Heart right ventricle (tissue), 16 donors: ENCODE data around the gene TTC34. TPM values are rescaled to one million over a fixed set of nuclear protein-coding genes. Genes with fewer than 3 reads are reported as not detected.

ENCODE experiments used
- ATAC-seq, 8 donors: fragments of 200-7000 bp; cut with Tn5 transposase; one replicate each; pipeline ENCODE4 v1.9.1; 2020; ENCODE audit warnings: mild to moderate bottlenecking in 8 of 8, moderate library complexity in 8 of 8, moderate number of reproducible peaks in 1 of 8
- DNase-seq, 2 donors: peaks; one replicate each; pipeline ENCODE4 v3.0.0-alpha.2; 2020
- H3K27ac ChIP-seq, 10 donors: fragments of 200-600 bp; sonication (generic) in 2 of 10; one replicate each; pipeline versions ENCODE4 v1.5.0 to v1.8.0; 2020 to 2022; ENCODE audit warnings: mild to moderate bottlenecking in 3 of 10
- H3K27me3 ChIP-seq, 7 donors: fragments of 200-600 bp; one replicate each; pipeline ENCODE4 v1.8.0; 2021 to 2022; ENCODE audit warnings: mild to moderate bottlenecking in 2 of 7
- H3K36me3 ChIP-seq, 9 donors: fragments of 200-600 bp; sonication (generic) in 1 of 9; one replicate each; pipeline versions ENCODE4 v1.5.0 to v1.8.0; 2020 to 2022; ENCODE audit warnings: mild to moderate bottlenecking in 2 of 9
- H3K4me1 ChIP-seq, 9 donors: fragments of 200-600 bp; sonication (generic) in 1 of 9; one replicate each; pipeline versions ENCODE4 v1.5.0 to v1.8.0; 2020 to 2022; ENCODE audit warnings: mild to moderate bottlenecking in 4 of 9
- H3K4me3 ChIP-seq, 10 donors: fragments of 200-600 bp; sonication (generic) in 2 of 10; one replicate each; pipeline versions ENCODE4 v1.5.0 to v1.8.0; 2020 to 2022; ENCODE audit warnings: mild to moderate bottlenecking in 7 of 10, moderate library complexity in 2 of 10
- H3K9me3 ChIP-seq, 11 donors: fragments of 200-600 bp in 10 of 11; sonication (generic) in 2 of 11; one replicate each; pipeline versions ENCODE4 v1.5.0 to v1.8.0; 2013 to 2022; ENCODE audit warnings: mild to moderate bottlenecking in 2 of 11, control low read depth in 1 of 11, moderate library complexity in 1 of 11
- WGBS, 2 donors: extraction: QIAGEN DNeasy Blood & Tissue Kit; methylation state at CpG; one replicate each; pipeline ENCODE4 v1.1.7; 2013; ENCODE audit warnings: inconsistent platforms in 1 of 2; 5-methylcytosine and 5-hydroxymethylcytosine counted together
- intact Hi-C, 10 donors: fragments of 100-400 bp; cut with DNase I; formaldehyde crosslinking; loops; one replicate each; pipeline versions ENCODE4 v1.11.1 to v1.14.2; 2022
- polyA plus RNA-seq, 2 donors: library from polyadenylated mRNA; stranded (reverse); fragments of 200-250 nt; gene quantifications; one replicate each; pipeline ENCODE4 v1.2.3, GENCODE V29; 2013
- total RNA-seq, 10 donors: library from RNA; stranded (reverse); fragmentation: NEBNext Ultra II Directional in 3 of 10; extraction: Animal tissue kit (Norgen Biotek cat#: 25700) in 3 of 10; gene quantifications; one replicate each; pipeline versions ENCODE4 v1.2.1 to v1.2.4, GENCODE V29; 2021 to 2023
- TF ChIP-seq, protein P1 (sequence below), 9 donors: fragments of 200-600 bp; sonication (generic) in 2 of 9; IDR thresholded peaks; one replicate each; pipeline versions ENCODE4 v1.5.0 to v1.8.0; 2021 to 2022; ENCODE audit warnings: antibody characterized with exemption in 9 of 9, mild to moderate bottlenecking in 5 of 9, moderate library complexity in 1 of 9
- donor health status: Arrhythmogenic right ventricular cardiomyopathy.
- donor health status: ischemic (EF 13 %, LVEDD 7.1; RV severe dilation, severe dysfunction).
- donor health status: healthy with polysubstance abuse.
- donor health status: DM: no; HTN: yes; CAD: no.
- donor health status: DM: no; HTN: no; CAD: no.
- donor health status: ischemic (EF 25% LVEDD 6.9; RV normal size, moderate dysfunction).
- donor health status: ischemic (EF 25% LVEDD 5.7; RV mildly dilated, moderate dysfunction).
- donor health status: healthy.
- donor health status: DM: yes; HTN: yes; CAD: no.
- donor health status: Ischemic cardiomyopathy.
- donor health status: ischemic (EF 35%, LVEDD 5.7; RV mildly dilated, moderate dysfunction).
- donor health status: nonischemic (EF 11% LVEDD 7.7; RV severe dilation, severe dysfunction).
- donor health status: DM: yes; HTN: yes; CAD: no.
- donor health status: PGD.
- donor health status: ischemic (EF 29% LVEDD 5.4; RV normal size, mild dysfunction).
- donor health status: nonischemic (EF 23%, LVEDD 6.1; RV moderate dilation, normal function).

The TTC34 gene
- total and polyA plus RNA-seq, 12 donors = 0.03 to 0.74 (median 0.42) TPM

DNA sequence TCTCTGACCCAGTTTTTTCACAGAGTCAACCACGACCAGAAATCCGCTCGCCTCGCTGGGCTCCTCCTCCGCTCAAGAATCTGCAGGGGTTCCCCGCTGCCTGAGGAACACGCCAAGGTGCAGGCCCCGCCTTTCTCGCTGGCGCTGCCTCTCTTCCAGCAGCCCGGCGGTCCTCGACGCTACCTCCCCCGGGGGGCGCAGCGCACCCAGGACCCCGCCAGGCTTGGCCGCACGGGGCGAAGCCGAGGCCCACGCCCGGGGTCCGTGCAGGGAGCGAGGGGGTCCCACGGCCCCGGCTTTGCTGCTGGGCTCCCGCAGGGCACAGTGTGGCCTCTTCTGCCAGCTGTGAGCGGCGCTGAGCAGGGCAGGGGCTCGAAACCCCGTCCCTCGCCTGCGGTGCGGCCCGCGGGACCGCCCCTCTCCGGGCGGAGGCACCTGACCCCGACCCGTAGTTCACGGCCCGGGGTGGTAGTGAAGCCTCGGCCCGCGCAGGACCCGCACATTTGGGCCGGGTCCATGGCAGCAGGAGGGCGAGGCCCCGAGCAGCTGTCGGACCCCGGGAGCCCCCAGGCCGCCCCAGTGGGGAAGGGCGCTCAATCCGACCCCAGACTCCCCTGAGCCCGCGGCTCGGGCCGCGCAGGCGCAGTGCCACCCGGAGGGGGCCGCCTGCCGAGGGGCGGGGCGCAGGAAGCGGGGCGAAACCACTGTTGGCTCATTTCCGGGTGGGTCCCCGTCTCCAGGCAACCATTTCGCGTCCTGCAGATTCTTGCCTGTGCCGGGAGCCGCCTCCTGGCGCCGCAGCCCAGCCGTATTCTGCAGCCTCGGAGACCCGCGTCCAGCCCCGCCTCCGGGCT, 158.7 kb downstream of the TTC34 start:
- TF ChIP-seq, protein P1, sequence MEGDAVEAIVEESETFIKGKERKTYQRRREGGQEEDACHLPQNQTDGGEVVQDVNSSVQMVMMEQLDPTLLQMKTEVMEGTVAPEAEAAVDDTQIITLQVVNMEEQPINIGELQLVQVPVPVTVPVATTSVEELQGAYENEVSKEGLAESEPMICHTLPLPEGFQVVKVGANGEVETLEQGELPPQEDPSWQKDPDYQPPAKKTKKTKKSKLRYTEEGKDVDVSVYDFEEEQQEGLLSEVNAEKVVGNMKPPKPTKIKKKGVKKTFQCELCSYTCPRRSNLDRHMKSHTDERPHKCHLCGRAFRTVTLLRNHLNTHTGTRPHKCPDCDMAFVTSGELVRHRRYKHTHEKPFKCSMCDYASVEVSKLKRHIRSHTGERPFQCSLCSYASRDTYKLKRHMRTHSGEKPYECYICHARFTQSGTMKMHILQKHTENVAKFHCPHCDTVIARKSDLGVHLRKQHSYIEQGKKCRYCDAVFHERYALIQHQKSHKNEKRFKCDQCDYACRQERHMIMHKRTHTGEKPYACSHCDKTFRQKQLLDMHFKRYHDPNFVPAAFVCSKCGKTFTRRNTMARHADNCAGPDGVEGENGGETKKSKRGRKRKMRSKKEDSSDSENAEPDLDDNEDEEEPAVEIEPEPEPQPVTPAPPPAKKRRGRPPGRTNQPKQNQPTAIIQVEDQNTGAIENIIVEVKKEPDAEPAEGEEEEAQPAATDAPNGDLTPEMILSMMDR (IDR thresholded peaks at IDR 0.05) = peak in 6 of 9 donors; percentile 11 to 51 (median 32)
- DNase-seq = peak; percentile 92 to 96
- intact Hi-C loops = loop anchor here in 8 of 10 donors (2.0 to 10.0 kb wide), 8 partner anchors 48 to 448 kb away; partner anchors contain the start of genes PEX10 (in 3 of the 8), PANK4 (in 2 of the 8), FAAP20 (in 1 of the 8) and PRXL2B (in 1 of the 8)
- 0 to 1% methylated on average over 67 to 84 of the region's 84 CpGs for WGBS, 2 donors
- H3K9me3 ChIP-seq = peaks cover 0 to 22% (median 15%) of the 10 kb centered on the region in 11 donors
- H3K27ac ChIP-seq = peak overlapping the region; percentile 20 to 98 (median 90)
- no peaks in the 10 kb centered on the region for H3K27me3 ChIP-seq
- ATAC-seq = peak; percentile 81 to 96 (median 92)
- H3K4me3 ChIP-seq = peak overlapping the region; percentile 72 to 98 (median 90)
- H3K36me3 ChIP-seq = no peaks in the 10 kb centered on the region
- peaks cover 8 to 21% (median 18%) of the 10 kb centered on the region in 9 donors for H3K4me1 ChIP-seq

DNA sequence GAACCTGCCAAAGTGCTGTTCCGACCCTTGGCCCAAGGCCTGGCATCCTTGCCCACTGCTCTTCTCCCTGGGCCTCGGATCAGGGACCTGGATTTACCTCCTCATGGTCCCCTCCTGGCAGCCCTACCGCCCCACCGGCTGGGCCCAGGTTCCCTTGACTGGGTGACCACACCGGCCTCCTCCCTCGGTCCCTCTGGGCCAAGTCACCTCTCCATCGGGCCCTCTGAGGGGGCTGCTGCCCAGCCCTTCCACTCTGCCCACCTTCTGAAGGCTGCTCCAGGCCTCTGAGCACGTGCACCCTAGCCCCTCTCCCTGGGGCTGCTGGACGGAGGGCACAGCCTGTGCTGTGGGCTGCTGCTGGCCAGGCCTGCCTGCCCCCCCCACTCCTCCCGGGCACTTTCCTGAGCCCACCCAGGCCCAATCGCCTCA, 159.3 kb downstream of the TTC34 start:
- peak in 4 of 8 donors; percentile 7 to 26 (median 14) for ATAC-seq
- H3K4me1 ChIP-seq = peaks cover 8 to 21% (median 18%) of the 10 kb centered on the region in 9 donors
- intact Hi-C loops = loop anchor here in 8 of 10 donors (2.0 to 10.0 kb wide), 8 partner anchors 47 to 447 kb away; partner anchors contain the start of genes PEX10 (in 3 of the 8), PANK4 (in 2 of the 8), FAAP20 (in 1 of the 8) and PRXL2B (in 1 of the 8)
- H3K36me3 ChIP-seq = no peaks in the 10 kb centered on the region
- TF ChIP-seq, protein P1 (IDR thresholded peaks at IDR 0.05) = no peak
- H3K4me3 ChIP-seq = peak overlapping the region; percentile 72 to 98 (median 90)
- 37 to 38% methylated on average over 11 of the region's 11 CpGs for WGBS, 2 donors
- H3K27me3 ChIP-seq = no peaks in the 10 kb centered on the region
- H3K9me3 ChIP-seq = peaks cover 0 to 21% (median 10%) of the 10 kb centered on the region in 11 donors
- peak overlapping the region in 9 of 10 donors; percentile 83 to 98 (median 90) for H3K27ac ChIP-seq
- no peak for DNase-seq

DNA sequence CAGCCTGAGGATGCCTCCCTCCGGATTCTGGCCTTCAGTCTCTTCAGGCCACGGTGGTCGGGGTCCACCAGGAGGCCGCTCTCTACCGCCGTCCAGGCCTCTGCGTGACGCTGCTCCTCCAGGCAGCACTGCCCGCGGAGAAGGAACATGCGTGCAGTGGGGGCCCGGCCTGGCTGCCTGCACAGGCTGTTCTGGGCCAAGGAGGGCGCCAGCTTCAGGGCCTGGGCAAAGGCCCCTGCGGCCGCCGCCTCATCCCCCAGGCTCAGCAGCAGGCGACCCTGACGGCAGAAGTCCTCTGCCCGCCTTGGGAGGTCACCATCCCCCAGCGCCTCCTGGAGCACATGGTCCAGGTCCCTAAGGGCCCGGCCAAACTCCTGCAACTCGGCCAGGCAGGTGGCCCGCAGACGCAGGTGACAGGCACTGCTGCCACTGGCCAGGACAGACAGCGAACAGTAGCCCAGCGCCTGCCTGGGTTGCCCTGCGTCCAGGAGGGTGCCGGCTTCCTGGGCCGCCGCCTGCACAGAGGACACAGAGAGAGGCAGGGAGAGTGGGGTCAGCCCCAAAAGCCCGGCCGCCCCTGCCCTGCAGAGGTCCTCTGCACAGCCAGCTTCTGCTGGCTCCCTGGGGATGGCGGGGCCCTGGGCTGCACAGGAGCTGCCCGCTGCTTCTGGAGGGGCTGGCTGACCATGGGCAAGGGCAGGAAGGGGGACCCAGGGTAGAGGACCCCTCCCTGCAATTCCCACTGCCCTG, 159.9 kb downstream of the TTC34 start:
- peak overlapping the region in 3 of 10 donors; percentile 91 to 98 (median 93) for H3K27ac ChIP-seq
- intact Hi-C loops = loop anchor here in 8 of 10 donors (2.0 to 10.0 kb wide), 8 partner anchors 47 to 447 kb away; partner anchors contain the start of genes PEX10 (in 3 of the 8), PANK4 (in 2 of the 8), FAAP20 (in 1 of the 8) and PRXL2B (in 1 of the 8)
- H3K4me3 ChIP-seq = peak overlapping the region in 9 of 10 donors; percentile 72 to 98 (median 88)
- peak in 1 of 8 donors; percentile 3 for ATAC-seq
- peaks cover 0 to 21% (median 10%) of the 10 kb centered on the region in 11 donors for H3K9me3 ChIP-seq
- H3K4me1 ChIP-seq = peaks cover 8 to 21% (median 18%) of the 10 kb centered on the region in 9 donors
- H3K27me3 ChIP-seq = no peaks in the 10 kb centered on the region
- TF ChIP-seq, protein P1 (IDR thresholded peaks at IDR 0.05) = no peak
- DNase-seq = no peak
- no peaks in the 10 kb centered on the region for H3K36me3 ChIP-seq
- WGBS, 2 donors = 91 to 93% methylated on average over 34 of the region's 34 CpGs
